Left forelimb (tissue), 1 donor: ENCODE data around the gene GALNT9.
"Not testable (repeated sequence)": the region's sequence is repeated elsewhere in the genome, so short reads cannot be mapped to it uniquely, and the experiment has no call there.

Experiments
- DNase-seq: peaks from one replicate; pipeline ENCODE4 v3.0.0-alpha.2; 2018; ENCODE audit warnings: low spot score

GALNT9 gene

GRCh38 chr12:132229193-132229760 is 100.1 kb downstream of the GALNT9 start:
- DNase-seq = no peak

GRCh38 chr12:132228476-132229192 is 100.8 kb downstream of the GALNT9 start:
- DNase-seq = no peak

- no peak for DNase-seq
Observed at GRCh38 chr12:132227782-132228475, 101.5 kb downstream of the GALNT9 start.

GRCh38 chr12:132227118-132227517 is 102.3 kb downstream of the GALNT9 start:
- no peak for DNase-seq

- DNase-seq = no peak
Observed at GRCh38 chr12:132226604-132227003, 102.8 kb downstream of the GALNT9 start.

- DNase-seq = no peak
Observed at GRCh38 chr12:132225214-132225613, 104.2 kb downstream of the GALNT9 start.

- DNase-seq = no peak
Observed at GRCh38 chr12:132224484-132224883, 104.9 kb downstream of the GALNT9 start.

- DNase-seq = no peak
Observed at GRCh38 chr12:132222808-132223173, 106.6 kb downstream of the GALNT9 start.

- DNase-seq = no peak
Observed at GRCh38 chr12:132222096-132222807, 107.1 kb downstream of the GALNT9 start.

GRCh38 chr12:132219761-132220160 is 109.6 kb downstream of the GALNT9 start:
- DNase-seq = not testable (repeated sequence)

GRCh38 chr12:132219323-132219722 is 110.1 kb downstream of the GALNT9 start:
- no peak for DNase-seq

GRCh38 chr12:132218915-132219314 is 110.5 kb downstream of the GALNT9 start:
- DNase-seq = no peak

- DNase-seq = no peak
Observed at GRCh38 chr12:132218527-132218875, 110.9 kb downstream of the GALNT9 start.

- DNase-seq = no peak
Observed at GRCh38 chr12:132217800-132218526, 111.4 kb downstream of the GALNT9 start.

- DNase-seq = no peak
Observed at GRCh38 chr12:132217371-132217770, 112.0 kb downstream of the GALNT9 start.

GRCh38 chr12:132216354-132216987 is 112.9 kb downstream of the GALNT9 start:
- DNase-seq = no peak

GRCh38 chr12:132215299-132215989 is 113.9 kb downstream of the GALNT9 start:
- DNase-seq = no peak

- DNase-seq = no peak
Observed at GRCh38 chr12:132214891-132215290, 114.5 kb downstream of the GALNT9 start.

GRCh38 chr12:132214161-132214476 is 115.3 kb downstream of the GALNT9 start:
- no peak for DNase-seq

GRCh38 chr12:132213359-132214160 is 115.8 kb downstream of the GALNT9 start:
- DNase-seq = no peak
